DMS79 (cell line): ENCODE results near the gene PLS1.
"Not testable (repeated sequence)": the region's sequence is repeated elsewhere in the genome, so short reads cannot be mapped to it uniquely, and the experiment has no call there.

ENCODE experiments used
- DNase-seq: peaks from one replicate; lab custom pipeline; 2025; lab: John Stamatoyannopoulos, UW

Gene PLS1

GRCh38 chr3:142596726-142597088 is 514 bp downstream of the PLS1 start:
- DNase-seq, result no peak

GRCh38 chr3:142597906-142598305 is 1.7 kb downstream of the PLS1 start:
- DNase-seq, result no peak

- DNase-seq, result no peak
These were observed 5.5 kb downstream of the PLS1 start for GRCh38 chr3:142601713-142602112.

GRCh38 chr3:142602619-142603385 is 6.6 kb downstream of the PLS1 start:
- DNase-seq, result no peak

- DNase-seq, result not testable (repeated sequence)
These were observed 7.2 kb downstream of the PLS1 start for GRCh38 chr3:142603386-142603705.

- DNase-seq, result no peak
These were observed 8.7 kb downstream of the PLS1 start for GRCh38 chr3:142604940-142605339.

- DNase-seq, result no peak
These were observed 12.4 kb downstream of the PLS1 start for GRCh38 chr3:142608631-142609030.

GRCh38 chr3:142609136-142609535 is 12.9 kb downstream of the PLS1 start:
- no peak for DNase-seq

- no peak for DNase-seq
These were observed 15.0 kb downstream of the PLS1 start for GRCh38 chr3:142611206-142611605.

- no peak for DNase-seq
These were observed 17.3 kb downstream of the PLS1 start for GRCh38 chr3:142613491-142613890.

GRCh38 chr3:142614059-142614626 is 17.9 kb downstream of the PLS1 start:
- DNase-seq, result no peak

GRCh38 chr3:142615171-142615570 is 19.0 kb downstream of the PLS1 start:
- DNase-seq, result no peak

GRCh38 chr3:142618917-142619461 is 22.8 kb downstream of the PLS1 start:
- no peak for DNase-seq

- no peak for DNase-seq
These were observed 26.2 kb downstream of the PLS1 start for GRCh38 chr3:142622405-142622804.

GRCh38 chr3:142623194-142623593 is 27.0 kb downstream of the PLS1 start:
- no peak for DNase-seq

GRCh38 chr3:142624341-142625152 is 28.4 kb downstream of the PLS1 start:
- DNase-seq, result no peak

GRCh38 chr3:142625153-142625440 is 28.9 kb downstream of the PLS1 start:
- no peak for DNase-seq

- no peak for DNase-seq
These were observed 30.8 kb downstream of the PLS1 start for GRCh38 chr3:142626971-142627370.

- no peak for DNase-seq
These were observed 32.6 kb downstream of the PLS1 start for GRCh38 chr3:142628801-142629200.

GRCh38 chr3:142633073-142633472 is 36.9 kb downstream of the PLS1 start:
- no peak for DNase-seq

- no peak for DNase-seq
These were observed 39.9 kb downstream of the PLS1 start for GRCh38 chr3:142636050-142636449.

GRCh38 chr3:142636664-142637063 is 40.5 kb downstream of the PLS1 start:
- no peak for DNase-seq

GRCh38 chr3:142638291-142638690 is 42.1 kb downstream of the PLS1 start:
- no peak for DNase-seq
